ENCODE results near the gene SLC9A1. TPM values are rescaled to one million over a fixed set of nuclear protein-coding genes. Genes with fewer than 3 reads are reported as not detected.
"Not testable (repeated sequence)": the region's sequence is repeated elsewhere in the genome, so short reads cannot be mapped to it uniquely, and the experiment has no call there.

The SLC9A1 gene
- total and polyA plus RNA-seq, 12 donors = 3.1 to 49.0 (median 28.4) TPM

- H3K27me3 ChIP-seq = no peaks in the 10 kb centered on the region
- H3K9me3 ChIP-seq (replicated peaks in 1 of 3) = no peaks in the 10 kb centered on the region
- 91 to 95% (median 95%) methylated on average over 21 to 26 of the region's 26 CpGs for WGBS, 4 donors
- DNase-seq = no peak
- H3K27ac ChIP-seq = no peak overlapping the region
- no peaks in the 10 kb centered on the region for H3K36me3 ChIP-seq (replicated peaks in 1 of 2)
- no peaks in the 10 kb centered on the region for H3K4me1 ChIP-seq (replicated peaks in 1 of 2)
- intact Hi-C loops (cut with DNase I) = no loop called here
- TF ChIP-seq CTCF (IDR thresholded peaks at IDR 0.05) (no peak), POLR2A (IDR thresholded peaks at IDR 0.05) (no peak)
- no peak overlapping the region for H3K4me3 ChIP-seq
Observed at GRCh38 chr1:27176954-27177353, 22.0 kb upstream of the SLC9A1 start.

DNA sequence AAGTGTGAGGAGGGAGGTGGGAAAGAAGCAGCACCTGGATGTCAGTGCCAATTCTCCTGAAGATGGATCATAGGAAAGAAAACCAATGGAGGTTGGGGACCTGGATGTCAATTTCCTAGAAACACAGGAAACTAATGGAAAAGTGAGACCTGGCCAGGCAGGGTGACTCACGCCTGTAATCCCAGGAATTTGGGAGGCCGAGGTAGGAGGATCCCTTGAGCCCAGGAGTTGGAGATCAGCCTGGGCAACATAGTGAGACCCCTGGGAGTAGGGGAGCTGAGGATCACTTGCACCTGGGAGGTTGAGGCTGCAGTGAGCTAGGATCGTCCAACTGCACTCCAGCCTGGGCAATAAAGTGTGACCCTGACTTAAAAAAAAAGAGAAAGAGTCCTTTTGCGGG is 21.4 kb upstream of the SLC9A1 start:
- intact Hi-C loops (cut with DNase I) = no loop called here
- no peak for TF ChIP-seq POLR2A (IDR thresholded peaks at IDR 0.05)
- no peak for TF ChIP-seq CTCF (IDR thresholded peaks at IDR 0.05)
- H3K4me1 ChIP-seq (replicated peaks in 1 of 2) = no peaks in the 10 kb centered on the region
- no peak overlapping the region for H3K27ac ChIP-seq
- no peak overlapping the region for H3K4me3 ChIP-seq
- no peaks in the 10 kb centered on the region for H3K36me3 ChIP-seq (replicated peaks in 1 of 2)
- DNase-seq = no peak
- 80 to 95% (median 87%) methylated on average over 4 of the region's 4 CpGs for WGBS, 4 donors
- H3K27me3 ChIP-seq = no peaks in the 10 kb centered on the region
- H3K9me3 ChIP-seq (replicated peaks in 1 of 3) = no peaks in the 10 kb centered on the region

GRCh38 chr1:27172992-27173391 is 18.1 kb upstream of the SLC9A1 start:
- H3K27ac ChIP-seq; H3K9me3 ChIP-seq (replicated peaks in 1 of 3); DNase-seq; intact Hi-C loops (cut with DNase I); H3K36me3 ChIP-seq (replicated peaks in 1 of 2); H3K27me3 ChIP-seq; H3K4me3 ChIP-seq; H3K4me1 ChIP-seq (replicated peaks in 1 of 2): not testable (repeated sequence)
- 77 to 87% (median 80%) methylated on average over 5 of the region's 5 CpGs for WGBS, 4 donors

DNA sequence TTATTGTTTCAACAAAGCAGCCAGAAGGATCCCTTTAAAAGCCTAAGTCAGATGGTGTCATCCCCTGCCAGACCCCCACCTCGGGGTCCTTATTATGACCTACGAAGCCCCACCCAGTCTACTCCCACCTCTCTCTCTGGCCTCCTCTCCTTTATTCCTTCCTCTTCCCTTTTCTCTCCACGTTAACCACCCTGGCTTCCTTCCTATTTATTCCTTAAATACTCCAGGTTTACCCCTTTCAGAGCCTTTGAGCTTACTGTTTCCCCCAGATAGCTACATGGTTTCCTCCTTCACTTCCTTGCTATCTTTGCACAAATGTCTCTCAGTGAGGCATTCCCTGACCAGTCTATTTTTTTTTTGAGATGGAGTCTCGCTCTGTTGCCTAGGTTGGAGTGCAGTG is 12.0 kb upstream of the SLC9A1 start:
- H3K36me3 ChIP-seq (replicated peaks in 1 of 2) = no peaks in the 10 kb centered on the region
- H3K27me3 ChIP-seq = no peaks in the 10 kb centered on the region
- H3K4me1 ChIP-seq (replicated peaks in 1 of 2) = no peaks in the 10 kb centered on the region
- no peaks in the 10 kb centered on the region for H3K9me3 ChIP-seq (replicated peaks in 1 of 3)
- TF ChIP-seq POLR2A (IDR thresholded peaks at IDR 0.05) = no peak
- no peak for TF ChIP-seq CTCF (IDR thresholded peaks at IDR 0.05)
- no peak overlapping the region for H3K4me3 ChIP-seq
- H3K27ac ChIP-seq = no peak overlapping the region
- intact Hi-C loops (cut with DNase I) = no loop called here
- 59 to 64% (median 60%) methylated on average over 4 of the region's 4 CpGs for WGBS, 4 donors
- no peak for DNase-seq

DNA sequence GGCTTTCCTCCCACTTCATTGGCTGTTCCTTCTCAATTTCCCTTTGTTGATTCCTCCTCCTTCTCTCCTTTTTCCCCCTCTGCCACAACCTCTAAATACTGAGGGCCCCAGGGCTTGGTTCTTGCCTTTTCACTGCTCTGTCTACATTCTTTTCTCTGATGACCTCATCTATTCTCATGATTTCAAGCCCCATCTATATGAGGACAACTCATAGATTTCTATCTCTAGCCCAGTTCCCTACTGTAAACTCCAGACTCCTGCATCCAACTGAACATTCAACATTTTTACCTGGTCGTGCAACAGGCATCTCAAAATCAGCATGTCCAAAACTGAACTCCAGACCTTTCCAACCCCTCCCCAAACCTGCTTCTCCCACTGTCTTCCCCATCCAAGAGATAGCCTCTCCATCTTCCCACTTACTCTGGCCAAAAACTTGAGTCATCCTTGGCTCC is 11.5 kb upstream of the SLC9A1 start:
- TF ChIP-seq CTCF (IDR thresholded peaks at IDR 0.05) (no peak), POLR2A (IDR thresholded peaks at IDR 0.05) (no peak)
- 67 to 80% (median 75%) methylated on average over 1 of the region's 1 CpG for WGBS, 4 donors
- no peaks in the 10 kb centered on the region for H3K27me3 ChIP-seq
- no peaks in the 10 kb centered on the region for H3K36me3 ChIP-seq (replicated peaks in 1 of 2)
- DNase-seq = no peak
- no peak overlapping the region for H3K4me3 ChIP-seq
- H3K4me1 ChIP-seq (replicated peaks in 1 of 2) = no peaks in the 10 kb centered on the region
- H3K27ac ChIP-seq = no peak overlapping the region
- intact Hi-C loops (cut with DNase I) = no loop called here
- no peaks in the 10 kb centered on the region for H3K9me3 ChIP-seq (replicated peaks in 1 of 3)

Measured in adrenal gland (tissue), 12 donors.